ENCODE results near the gene COL6A1. TPM values are rescaled to one million over a fixed set of nuclear protein-coding genes. Genes with fewer than 3 reads are reported as not detected.
A peak's percentile ranks its signal among the peaks of the same experiment; 100 is the strongest.

The COL6A1 gene
- total RNA-seq = 100 to 1,000 TPM; 112 to 192 (median 171) TPM
- polyA plus RNA-seq = 165 TPM
- long read RNA-seq, donor 1, partial matches to known transcripts = 63 of 78 reads
- long read RNA-seq, donor 1, other reads (novel, unspliced or antisense) = 8 of 78 reads
- long read RNA-seq, donor 2, transcript COL6A1-204 (3 exons, 968 nt) = major isoform, 5 of 61 reads
- long read RNA-seq, donor 2, partial matches to known transcripts = 48 of 61 reads
- long read RNA-seq, donor 2, other reads (novel, unspliced or antisense) = 7 of 61 reads
- long read RNA-seq, donor 3, transcript COL6A1-204 (3 exons, 968 nt) = major isoform, 5 of 85 reads
- long read RNA-seq, donor 3, partial matches to known transcripts = 76 of 85 reads
- long read RNA-seq, donor 3, other reads (novel, unspliced or antisense) = 1 of 85 reads
- long read RNA-seq, donor 4, partial matches to known transcripts = 14 of 44 reads
- long read RNA-seq, donor 4, other reads (novel, unspliced or antisense) = 26 of 44 reads

DNA sequence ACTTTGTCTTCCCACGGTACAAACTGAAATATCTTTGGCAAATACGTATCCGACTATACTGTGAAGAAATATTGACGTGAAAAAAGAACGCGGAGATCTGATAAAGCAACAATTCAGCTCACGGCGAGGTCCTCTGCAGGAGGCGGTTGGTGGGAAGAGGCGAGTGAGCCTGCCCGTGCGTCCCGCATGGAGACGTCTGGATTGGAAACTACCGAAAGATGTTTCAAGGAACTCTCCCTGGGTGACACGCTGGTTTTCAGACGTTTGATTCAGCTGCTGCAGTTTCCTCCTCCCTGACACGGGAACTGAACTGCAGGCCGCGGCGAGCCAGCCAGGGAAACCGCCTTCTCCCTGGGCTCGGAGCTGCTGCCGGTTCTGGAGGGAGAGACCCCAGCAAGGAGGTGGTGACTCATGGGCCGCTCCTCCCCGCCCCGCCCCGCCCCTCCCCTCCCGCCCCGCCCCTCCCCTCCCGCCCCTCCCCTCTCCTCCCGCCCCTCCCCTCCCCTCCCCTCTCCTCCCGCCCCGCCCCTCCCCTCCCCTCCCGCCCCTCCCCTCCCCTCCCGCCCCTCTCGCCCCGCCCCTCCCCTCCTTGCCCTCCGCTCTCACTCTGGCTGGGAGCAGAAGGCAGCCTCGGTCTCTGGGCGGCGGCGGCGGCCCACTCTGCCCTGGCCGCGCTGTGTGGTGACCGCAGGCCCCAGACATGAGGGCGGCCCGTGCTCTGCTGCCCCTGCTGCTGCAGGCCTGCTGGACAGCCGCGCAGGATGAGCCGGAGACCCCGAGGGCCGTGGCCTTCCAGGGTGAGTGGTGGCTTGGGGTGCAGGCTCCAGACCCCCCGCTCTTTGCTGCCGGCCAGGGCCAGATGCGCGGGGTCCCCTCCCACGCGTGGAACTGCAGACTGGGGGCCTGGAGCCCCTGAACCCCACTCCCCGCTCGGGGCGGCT lies at the start of gene COL6A1:
COL6A1 (plus strand) TSS at position 620 of the 941 bp plus-strand sequence; CDS start at position 701, 81 bp downstream.
- intact Hi-C loops (cut with DNase I) = loop anchor here in 3 of 4 donors (5.0 kb wide), 2 partner anchors 46 to 116 kb away; partner anchors contain the start of gene COL6A2 (in 2 of the 3)
- Histone ChIP-seq H3K4me3 (ENCODE audit: low read length) (peak within 1 kb of the TSS; percentile 81), H3K27ac (ENCODE audit: low read length) (peak within 1 kb of the TSS; percentile 76), H3K27me3 (ENCODE audit: control insufficient read depth, insufficient read depth) (no peaks in the 10 kb centered on the region), H3K4me1 (ENCODE audit: control insufficient read depth, insufficient read depth, low read length) (no peaks in the 10 kb centered on the region), H3K9me3 (ENCODE audit: control insufficient read depth, low read length) (no peaks in the 10 kb centered on the region)
- ATAC-seq (peak; percentile 77 to 81), DNase-seq (peak; percentile 90 to 94 (median 94))
- WGBS = under 1% methylated on average over 53 of the region's 63 CpGs

GRCh38 chr21:45932922-45933502 lies 48.6 kb upstream of the COL6A1 start:
- H3K4me1 ChIP-seq (ENCODE audit: control insufficient read depth, insufficient read depth, low read length) = no peaks in the 10 kb centered on the region
- 73% methylated on average over 9 of the region's 9 CpGs for WGBS
- no peaks in the 10 kb centered on the region for H3K9me3 ChIP-seq (ENCODE audit: control insufficient read depth, low read length)
- no peaks in the 10 kb centered on the region for H3K27me3 ChIP-seq (ENCODE audit: control insufficient read depth, insufficient read depth)
- H3K27ac ChIP-seq (ENCODE audit: low read length) = no peak overlapping the region
- ATAC-seq (no peak), DNase-seq (no peak)
- intact Hi-C loops (cut with DNase I) = no loop called here
- H3K4me3 ChIP-seq (ENCODE audit: low read length) = no peak overlapping the region

DNA sequence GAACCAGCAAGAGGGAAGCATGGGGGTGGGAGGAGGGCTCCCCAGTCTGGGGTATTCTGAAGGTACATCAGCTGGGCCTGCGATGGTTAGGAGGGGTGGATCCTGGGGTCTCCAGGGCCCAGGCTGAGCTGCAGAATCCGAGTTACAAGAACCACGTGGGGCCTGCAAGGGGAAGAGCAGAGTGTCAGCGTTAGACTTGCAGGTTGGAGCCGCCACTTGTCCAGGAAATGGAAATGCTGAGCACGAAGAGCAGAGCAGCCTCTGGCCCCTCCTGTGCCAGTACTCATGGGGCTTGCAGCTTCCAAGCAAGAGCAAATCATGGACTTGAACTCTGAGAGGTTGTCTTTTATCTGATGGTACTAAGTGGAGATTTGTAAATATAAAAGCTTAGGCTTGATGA lies 47.5 kb upstream of the COL6A1 start:
- intact Hi-C loops (cut with DNase I) = no loop called here

GRCh38 chr21:45934554-45934953 lies 47.0 kb upstream of the COL6A1 start:
- ATAC-seq (no peak), DNase-seq (peak in 1 of 3 donors; percentile 43)
- H3K9me3 ChIP-seq (ENCODE audit: control insufficient read depth, low read length) = no peaks in the 10 kb centered on the region
- H3K27me3 ChIP-seq (ENCODE audit: control insufficient read depth, insufficient read depth) = no peaks in the 10 kb centered on the region
- WGBS = 72% methylated on average over 3 of the region's 3 CpGs
- intact Hi-C loops (cut with DNase I) = no loop called here
- no peak overlapping the region for H3K4me3 ChIP-seq (ENCODE audit: low read length)
- no peak overlapping the region for H3K27ac ChIP-seq (ENCODE audit: low read length)
- H3K4me1 ChIP-seq (ENCODE audit: control insufficient read depth, insufficient read depth, low read length) = no peaks in the 10 kb centered on the region

More for the DNA sequence above, 47.5 kb upstream of the COL6A1 start:
- no peaks in the 10 kb centered on the region for H3K27me3 ChIP-seq (ENCODE audit: control insufficient read depth, insufficient read depth)
- 68% methylated on average over 6 of the region's 6 CpGs for WGBS
- H3K27ac ChIP-seq (ENCODE audit: low read length) = no peak overlapping the region
- no peak for ATAC-seq
- no peak for DNase-seq
- H3K9me3 ChIP-seq (ENCODE audit: control insufficient read depth, low read length) = no peaks in the 10 kb centered on the region
- no peaks in the 10 kb centered on the region for H3K4me1 ChIP-seq (ENCODE audit: control insufficient read depth, insufficient read depth, low read length)
- H3K4me3 ChIP-seq (ENCODE audit: low read length) = no peak overlapping the region

DNA sequence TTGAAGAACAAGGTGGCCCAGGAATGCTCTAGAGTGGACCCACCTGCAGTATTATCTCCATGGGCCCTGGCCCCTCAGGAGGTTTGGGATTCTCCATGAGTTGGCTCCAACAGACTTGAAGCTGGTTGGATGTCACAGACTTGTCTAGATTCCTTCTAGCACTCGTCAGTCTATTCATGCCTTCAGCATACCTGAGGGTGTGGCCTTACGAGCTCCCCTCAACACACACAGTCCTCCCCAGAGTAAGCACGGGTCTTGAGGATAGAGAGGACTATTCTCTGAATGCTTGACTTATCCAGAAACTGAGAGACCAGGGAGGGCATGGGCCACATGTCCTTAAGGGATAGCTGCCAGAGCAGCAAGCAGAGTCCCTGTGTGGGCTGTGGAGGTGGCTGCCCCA lies 45.9 kb upstream of the COL6A1 start:
- Histone ChIP-seq H3K4me1 (ENCODE audit: control insufficient read depth, insufficient read depth, low read length) (no peaks in the 10 kb centered on the region), H3K27me3 (ENCODE audit: control insufficient read depth, insufficient read depth) (no peaks in the 10 kb centered on the region), H3K4me3 (ENCODE audit: low read length) (no peak overlapping the region), H3K27ac (ENCODE audit: low read length) (no peak overlapping the region), H3K9me3 (ENCODE audit: control insufficient read depth, low read length) (no peaks in the 10 kb centered on the region)
- 77% methylated on average over 3 of the region's 3 CpGs for WGBS
- intact Hi-C loops (cut with DNase I) = no loop called here
- ATAC-seq (no peak), DNase-seq (no peak)

- Histone ChIP-seq H3K4me3 (ENCODE audit: low read length) (no peak overlapping the region), H3K27ac (ENCODE audit: low read length) (no peak overlapping the region), H3K9me3 (ENCODE audit: control insufficient read depth, low read length) (no peaks in the 10 kb centered on the region), H3K4me1 (ENCODE audit: control insufficient read depth, insufficient read depth, low read length) (no peaks in the 10 kb centered on the region), H3K27me3 (ENCODE audit: control insufficient read depth, insufficient read depth) (no peaks in the 10 kb centered on the region)
- 85% methylated on average over 17 of the region's 17 CpGs for WGBS
- ATAC-seq (no peak), DNase-seq (peak in 1 of 3 donors; percentile 41)
- intact Hi-C loops (cut with DNase I) = no loop called here
Measured at GRCh38 chr21:45937721-45938452, 43.7 kb upstream of the COL6A1 start.

- intact Hi-C loops (cut with DNase I) = no loop called here
- ATAC-seq = no peak
- DNase-seq = no peak
- Histone ChIP-seq H3K9me3 (ENCODE audit: control insufficient read depth, low read length) (no peaks in the 10 kb centered on the region), H3K27ac (ENCODE audit: low read length) (no peak overlapping the region), H3K4me3 (ENCODE audit: low read length) (no peak overlapping the region), H3K27me3 (ENCODE audit: control insufficient read depth, insufficient read depth) (no peaks in the 10 kb centered on the region), H3K4me1 (ENCODE audit: control insufficient read depth, insufficient read depth, low read length) (no peaks in the 10 kb centered on the region)
- WGBS = 97% methylated on average over 1 of the region's 1 CpG
Measured at GRCh38 chr21:45938453-45938755, 43.2 kb upstream of the COL6A1 start.

DNA sequence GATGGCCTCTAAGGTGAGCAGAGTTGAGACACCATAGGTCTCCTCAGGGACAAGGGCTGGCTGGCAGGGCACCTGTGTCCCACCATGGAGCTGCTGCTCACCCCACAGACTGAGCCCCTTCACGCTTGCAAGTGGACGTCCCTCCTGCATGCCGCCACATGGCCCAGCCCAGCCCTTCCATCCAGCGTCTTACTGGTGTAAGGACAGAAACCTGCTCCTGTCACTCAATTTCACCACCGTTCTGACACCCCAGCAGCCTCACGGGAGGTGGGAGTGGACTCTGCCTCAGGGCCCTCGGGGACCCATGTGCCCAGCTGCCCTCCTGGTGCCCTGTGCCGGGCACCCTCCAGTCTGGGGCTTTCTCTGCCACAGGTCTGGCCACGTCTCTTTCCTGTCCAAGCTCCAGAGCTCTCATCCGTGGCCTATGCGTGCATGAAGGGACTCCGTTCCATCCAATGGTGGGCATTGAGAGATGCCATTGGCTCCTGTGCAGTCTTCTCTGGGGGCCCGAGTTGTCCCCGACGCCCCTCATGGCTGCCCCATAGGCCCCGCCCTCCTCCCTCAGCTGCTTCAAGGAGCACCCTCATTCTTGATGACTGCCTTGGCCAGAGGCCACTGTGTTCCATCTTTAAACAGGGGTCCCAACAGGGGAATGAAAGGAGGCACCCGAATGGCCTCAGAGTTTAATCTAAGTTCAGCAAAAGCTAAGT lies 42.6 kb upstream of the COL6A1 start:
- Histone ChIP-seq H3K9me3 (ENCODE audit: control insufficient read depth, low read length) (no peaks in the 10 kb centered on the region), H3K27ac (ENCODE audit: low read length) (no peak overlapping the region), H3K27me3 (ENCODE audit: control insufficient read depth, insufficient read depth) (no peaks in the 10 kb centered on the region), H3K4me1 (ENCODE audit: control insufficient read depth, insufficient read depth, low read length) (no peaks in the 10 kb centered on the region), H3K4me3 (ENCODE audit: low read length) (no peak overlapping the region)
- DNase-seq (no peak), ATAC-seq (no peak)
- intact Hi-C loops (cut with DNase I) = no loop called here
- WGBS = 90% methylated on average over 17 of the region's 17 CpGs

GRCh38 chr21:45939521-45940045 lies 42.0 kb upstream of the COL6A1 start:
- WGBS = 89% methylated on average over 15 of the region's 15 CpGs
- Histone ChIP-seq H3K4me3 (ENCODE audit: low read length) (no peak overlapping the region), H3K9me3 (ENCODE audit: control insufficient read depth, low read length) (no peaks in the 10 kb centered on the region), H3K4me1 (ENCODE audit: control insufficient read depth, insufficient read depth, low read length) (no peaks in the 10 kb centered on the region), H3K27ac (ENCODE audit: low read length) (no peak overlapping the region), H3K27me3 (ENCODE audit: control insufficient read depth, insufficient read depth) (no peaks in the 10 kb centered on the region)
- no peak for DNase-seq
- no peak for ATAC-seq
- intact Hi-C loops (cut with DNase I) = no loop called here

- Histone ChIP-seq H3K4me1 (ENCODE audit: control insufficient read depth, insufficient read depth, low read length) (no peaks in the 10 kb centered on the region), H3K27ac (ENCODE audit: low read length) (no peak overlapping the region), H3K4me3 (ENCODE audit: low read length) (no peak overlapping the region), H3K9me3 (ENCODE audit: control insufficient read depth, low read length) (no peaks in the 10 kb centered on the region), H3K27me3 (ENCODE audit: control insufficient read depth, insufficient read depth) (no peaks in the 10 kb centered on the region)
- ATAC-seq = no peak
- intact Hi-C loops (cut with DNase I) = no loop called here
- DNase-seq = no peak
- 91% methylated on average over 20 of the region's 20 CpGs for WGBS
Measured at GRCh38 chr21:45940091-45940490, 41.5 kb upstream of the COL6A1 start.

Data from right cardiac atrium (tissue), 5 donors.